Effector memory CD4-positive, alpha-beta T cell (primary cell): Measurements from ENCODE around the gene ACLY.

Experiments
- DNase-seq, 3 donors: peaks; one replicate each; pipeline ENCODE4 v3.0.0-alpha.2; 2020
- H3K27ac ChIP-seq: 2 replicates; pipeline ENCODE4 v1.7.0; 2013; ENCODE audit warnings: mild to moderate bottlenecking, low read length, moderate library complexity; ENCODE audit not compliant: insufficient read depth, poor library complexity, severe bottlenecking
- H3K27me3 ChIP-seq: replicated peaks from 2 replicates; pipeline ENCODE4 v1.7.0; 2013; ENCODE audit warnings: mild to moderate bottlenecking, low read length; ENCODE audit not compliant: insufficient read depth, control insufficient read depth, poor library complexity, severe bottlenecking
- H3K36me3 ChIP-seq: 2 replicates; pipeline ENCODE4 v1.7.0; 2013; ENCODE audit warnings: mild to moderate bottlenecking, low read length, moderate library complexity; ENCODE audit not compliant: control insufficient read depth, insufficient read depth
- H3K4me1 ChIP-seq: 2 replicates; pipeline ENCODE4 v1.7.0; 2013; ENCODE audit warnings: low read length, mild to moderate bottlenecking; ENCODE audit not compliant: control insufficient read depth, insufficient read depth, poor library complexity, severe bottlenecking
- H3K4me3 ChIP-seq: 2 replicates; pipeline ENCODE4 v1.7.0; 2013; ENCODE audit warnings: low read length, low read depth, mild to moderate bottlenecking; ENCODE audit not compliant: insufficient read depth, poor library complexity, severe bottlenecking
- H3K9me3 ChIP-seq: 2 replicates; pipeline ENCODE4 v1.7.0; 2013; ENCODE audit warnings: mild to moderate bottlenecking, low read length, moderate library complexity; ENCODE audit not compliant: control insufficient read depth

ACLY gene

DNA sequence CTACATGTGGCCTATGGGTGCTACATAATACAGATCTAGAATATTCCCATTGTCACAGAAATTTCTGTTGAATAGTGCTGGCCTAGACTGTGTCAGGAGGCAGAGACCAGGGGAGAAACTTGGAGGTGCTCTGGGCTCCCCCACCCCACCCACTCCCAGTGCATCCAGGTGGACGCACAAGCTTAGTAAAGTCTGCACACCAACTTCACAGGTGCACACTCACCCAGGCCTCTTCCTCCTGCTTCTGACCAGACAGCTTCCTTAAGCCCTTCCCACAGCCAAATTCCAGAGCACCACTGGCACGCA lies 40.2 kb upstream of the ACLY start:
- no peak overlapping the region for H3K27ac ChIP-seq
- H3K4me3 ChIP-seq: no peak overlapping the region
- no peaks in the 10 kb centered on the region for H3K9me3 ChIP-seq
- no peaks in the 10 kb centered on the region for H3K36me3 ChIP-seq
- no peaks in the 10 kb centered on the region for H3K4me1 ChIP-seq
- no peak for DNase-seq
- no peaks in the 10 kb centered on the region for H3K27me3 ChIP-seq

DNA sequence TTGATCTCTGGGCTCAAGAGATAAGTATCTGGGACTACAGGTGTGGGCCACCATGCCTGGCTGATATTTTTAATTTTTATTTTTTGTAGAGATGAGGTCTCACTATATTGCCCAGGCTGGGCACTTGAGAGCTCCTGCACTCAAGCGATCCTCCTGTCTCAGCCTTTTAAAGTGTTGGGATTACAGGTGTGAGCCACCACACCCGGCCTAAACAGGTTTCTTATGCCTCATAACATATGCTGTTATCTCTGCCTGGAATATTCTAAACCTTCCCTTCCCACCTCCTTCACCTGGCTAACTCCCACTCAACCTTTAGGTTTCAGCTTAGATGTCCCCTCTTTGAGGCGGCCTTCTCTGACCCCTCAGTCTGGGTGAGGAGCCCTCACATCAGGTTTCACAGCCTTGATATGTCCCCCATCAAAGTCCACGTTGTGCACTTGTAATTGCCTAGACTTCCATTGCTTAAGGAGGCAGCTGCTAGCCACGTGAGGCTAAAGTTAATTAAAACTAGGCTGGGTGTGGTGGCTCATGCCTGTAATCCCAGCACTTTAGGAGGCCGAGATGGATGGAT lies 39.2 kb upstream of the ACLY start:
- Histone ChIP-seq H3K4me1 (no peaks in the 10 kb centered on the region), H3K9me3 (no peaks in the 10 kb centered on the region), H3K27ac (no peak overlapping the region), H3K27me3 (no peaks in the 10 kb centered on the region), H3K36me3 (no peaks in the 10 kb centered on the region), H3K4me3 (no peak overlapping the region)
- no peak for DNase-seq

DNA sequence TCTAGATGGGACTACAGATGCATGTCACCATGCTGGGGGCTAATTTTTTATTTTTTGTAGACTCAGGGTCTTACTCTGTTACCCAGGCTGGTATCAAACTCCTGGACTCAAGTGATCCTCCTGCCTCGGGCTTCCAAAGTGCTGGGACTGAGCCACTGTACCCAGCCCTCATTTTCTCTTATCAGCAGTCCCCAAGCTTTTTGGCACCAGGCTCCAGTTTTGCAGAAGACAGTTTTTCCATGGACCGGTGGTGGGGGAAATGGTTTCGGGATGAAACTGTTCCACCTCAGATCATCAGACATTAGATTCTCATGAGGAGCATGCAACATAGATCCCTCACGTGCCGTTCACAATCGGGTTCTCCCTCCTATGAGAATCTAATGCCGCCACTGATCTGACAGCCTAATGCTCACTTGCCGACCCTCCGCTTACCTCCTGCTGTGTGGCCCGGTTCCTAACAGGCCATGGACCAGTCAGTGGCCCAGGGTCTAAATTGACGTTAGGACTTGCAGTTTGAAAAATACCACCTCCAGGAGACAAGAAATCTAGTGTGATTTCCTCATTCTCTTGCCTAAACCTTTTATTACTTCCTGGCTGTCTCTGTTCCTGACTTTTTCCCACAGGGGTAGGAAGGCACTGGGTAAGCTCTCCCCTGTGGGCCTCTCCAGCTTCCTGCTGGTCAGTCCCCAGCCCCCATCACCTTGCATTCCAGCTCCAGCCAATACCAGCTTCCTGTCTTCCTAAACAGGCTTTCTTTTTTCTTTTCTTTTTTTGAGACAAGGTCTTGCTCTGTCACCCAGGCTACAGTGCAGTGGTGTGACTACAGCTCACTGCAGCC lies 38.5 kb upstream of the ACLY start:
- no peaks in the 10 kb centered on the region for H3K36me3 ChIP-seq
- H3K27me3 ChIP-seq: no peaks in the 10 kb centered on the region
- DNase-seq: no peak
- H3K9me3 ChIP-seq: no peaks in the 10 kb centered on the region
- no peak overlapping the region for H3K4me3 ChIP-seq
- H3K27ac ChIP-seq: no peak overlapping the region
- no peaks in the 10 kb centered on the region for H3K4me1 ChIP-seq

DNA sequence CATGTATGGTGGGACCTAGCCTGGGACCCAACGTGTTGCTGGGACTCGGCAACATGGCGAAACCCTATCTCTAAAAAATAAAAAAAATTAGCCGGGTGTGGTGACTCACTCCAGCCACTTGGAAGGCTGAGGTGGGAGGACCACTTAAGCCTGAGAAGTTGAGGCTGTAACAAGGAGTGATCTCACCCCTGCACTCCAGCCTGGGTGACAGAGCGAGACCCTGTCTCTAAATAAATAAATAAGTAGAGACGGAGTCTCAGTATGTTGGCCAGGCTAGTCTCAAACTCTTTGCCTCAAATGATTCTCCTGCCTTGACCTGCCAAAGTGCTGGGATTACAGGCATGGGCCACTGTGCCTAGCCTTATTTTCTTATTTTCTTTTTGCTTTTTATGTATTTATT lies 37.8 kb upstream of the ACLY start:
- Histone ChIP-seq H3K9me3 (no peaks in the 10 kb centered on the region), H3K4me3 (no peak overlapping the region), H3K4me1 (no peaks in the 10 kb centered on the region), H3K27ac (no peak overlapping the region), H3K36me3 (no peaks in the 10 kb centered on the region), H3K27me3 (no peaks in the 10 kb centered on the region)
- DNase-seq: no peak

- H3K27ac ChIP-seq: no peak overlapping the region
These were observed 30.2 kb upstream of the ACLY start for GRCh38 chr17:41948762-41949460.

DNA sequence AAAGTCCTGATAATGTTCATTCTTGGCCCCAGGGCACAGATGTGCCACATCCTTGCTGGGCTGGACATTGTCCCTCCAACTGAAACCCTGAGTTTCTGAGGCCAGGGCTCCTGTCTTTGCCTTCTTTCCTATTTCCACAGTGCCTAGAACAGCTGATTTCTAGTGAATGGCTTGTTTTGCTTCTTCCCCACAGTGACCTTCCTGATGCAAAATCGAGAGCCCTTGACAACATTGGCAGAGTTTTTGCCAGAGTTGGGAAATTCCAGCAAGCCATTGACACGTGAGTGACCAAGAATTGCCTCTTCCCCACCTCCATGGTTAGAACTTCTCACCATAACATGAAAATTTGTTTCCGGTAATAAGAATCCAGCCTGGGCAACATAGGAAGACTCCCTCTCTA lies 26.2 kb upstream of the ACLY start:
- Histone ChIP-seq H3K4me3 (no peak overlapping the region), H3K9me3 (no peaks in the 10 kb centered on the region), H3K4me1 (no peaks in the 10 kb centered on the region), H3K27me3 (no peaks in the 10 kb centered on the region), H3K27ac (no peak overlapping the region), H3K36me3 (no peaks in the 10 kb centered on the region)
- no peak for DNase-seq

More at GRCh38 chr17:41948762-41949460, 30.2 kb upstream of the ACLY start:
- Histone ChIP-seq H3K27me3 (no peaks in the 10 kb centered on the region), H3K9me3 (no peaks in the 10 kb centered on the region), H3K4me3 (no peak overlapping the region), H3K36me3 (no peaks in the 10 kb centered on the region), H3K4me1 (no peaks in the 10 kb centered on the region)
- no peak for DNase-seq

- Histone ChIP-seq H3K4me3 (no peak overlapping the region), H3K36me3 (no peaks in the 10 kb centered on the region), H3K27me3 (no peaks in the 10 kb centered on the region), H3K27ac (no peak overlapping the region), H3K9me3 (no peaks in the 10 kb centered on the region), H3K4me1 (no peaks in the 10 kb centered on the region)
- no peak for DNase-seq
These were observed 24.7 kb upstream of the ACLY start for GRCh38 chr17:41943492-41943891.

GRCh38 chr17:41942626-41943373 lies 24.0 kb upstream of the ACLY start:
- no peak overlapping the region for H3K27ac ChIP-seq
- H3K27me3 ChIP-seq: no peaks in the 10 kb centered on the region
- no peak for DNase-seq
- H3K9me3 ChIP-seq: no peaks in the 10 kb centered on the region
- no peaks in the 10 kb centered on the region for H3K4me1 ChIP-seq
- no peak overlapping the region for H3K4me3 ChIP-seq
- no peaks in the 10 kb centered on the region for H3K36me3 ChIP-seq

DNA sequence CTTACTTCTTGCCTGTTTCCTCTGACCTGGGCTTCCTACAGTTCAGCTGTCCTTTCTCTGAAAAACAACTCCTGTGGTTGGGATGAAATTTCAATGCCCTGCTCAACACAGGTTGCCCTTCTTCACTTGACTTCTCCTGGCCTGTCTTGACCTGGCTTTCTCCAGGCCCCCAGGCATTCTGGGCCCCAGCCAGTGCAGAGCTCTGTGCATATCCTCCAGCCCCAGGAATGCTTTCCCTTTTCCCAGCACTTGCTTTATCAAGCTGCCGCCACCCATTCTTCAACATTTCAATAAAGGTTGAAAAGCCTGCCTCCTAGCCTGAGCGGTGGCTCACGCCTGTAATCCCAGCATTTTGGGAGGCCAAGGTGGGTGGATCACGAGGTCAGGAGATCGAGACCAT lies 22.4 kb upstream of the ACLY start:
- H3K4me1 ChIP-seq: no peaks in the 10 kb centered on the region
- no peaks in the 10 kb centered on the region for H3K36me3 ChIP-seq
- DNase-seq: no peak
- no peak overlapping the region for H3K27ac ChIP-seq
- no peaks in the 10 kb centered on the region for H3K27me3 ChIP-seq
- no peaks in the 10 kb centered on the region for H3K9me3 ChIP-seq
- H3K4me3 ChIP-seq: no peak overlapping the region

- Histone ChIP-seq H3K9me3 (no peaks in the 10 kb centered on the region), H3K4me3 (no peak overlapping the region), H3K27me3 (no peaks in the 10 kb centered on the region), H3K36me3 (no peaks in the 10 kb centered on the region), H3K27ac (no peak overlapping the region), H3K4me1 (no peaks in the 10 kb centered on the region)
- DNase-seq: no peak
These were observed 20.9 kb upstream of the ACLY start for GRCh38 chr17:41939693-41940090.
